ENCODE results near the gene IRF6. TPM values are rescaled to one million over a fixed set of nuclear protein-coding genes. Genes with fewer than 3 reads are reported as not detected.
"Not testable (repeated sequence)": the region's sequence is repeated elsewhere in the genome, so short reads cannot be mapped to it uniquely, and the experiment has no call there.

Gene IRF6
- total RNA-seq, 4 donors from 2014 or later = 0.46 to 1.2 (median 0.75) TPM

DNA sequence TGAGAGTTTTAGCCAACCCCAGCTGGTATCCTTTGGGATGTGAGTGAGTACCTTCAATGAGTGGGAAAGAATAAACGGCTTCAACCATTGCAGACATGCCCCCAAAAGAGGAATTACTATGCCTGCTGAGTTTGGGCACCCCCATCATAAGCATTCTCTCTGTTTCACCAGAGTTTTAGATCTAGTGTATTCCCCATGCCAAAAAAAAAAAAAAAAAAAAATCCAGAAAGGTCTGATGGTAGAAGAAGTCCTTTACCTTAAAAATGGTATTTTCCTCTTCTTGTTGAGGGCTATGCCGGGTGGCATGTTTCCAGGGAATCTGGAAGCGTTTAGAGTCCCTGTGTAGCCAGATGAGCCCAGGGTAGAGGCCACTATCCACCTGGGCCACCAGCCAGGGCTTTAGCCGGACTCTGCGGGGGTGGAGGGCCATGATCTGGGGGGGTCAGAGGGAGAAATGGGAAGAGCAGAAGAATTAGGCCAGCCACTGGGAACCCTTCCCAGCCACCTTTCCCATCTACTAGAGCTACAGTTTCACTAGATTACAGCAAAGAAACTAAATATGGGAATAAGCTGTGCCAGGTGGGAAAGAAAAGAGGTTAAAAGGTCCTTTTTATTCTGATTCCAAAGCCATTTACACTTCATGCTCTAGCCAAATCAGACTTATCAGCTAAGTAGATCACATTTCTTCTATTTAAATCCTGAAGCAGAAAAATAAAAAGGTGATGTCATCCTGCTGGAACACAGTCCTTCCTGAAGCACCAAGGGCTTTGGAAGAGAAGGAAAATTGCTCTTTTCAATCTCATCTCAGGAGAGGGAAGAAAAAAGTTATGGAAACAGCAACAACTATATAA lies 4.7 kb downstream of the IRF6 start:
- WGBS = 47% methylated on average over 5 of the region's 5 CpGs
- Histone ChIP-seq H3K27ac (replicated peaks in 1 of 4) (peak overlapping the region in 1 of 4 donors; percentile 14), H3K27me3 (peaks cover 0 to 9% (median 0%) of the 10 kb centered on the region in 4 donors), H3K4me3 (no peak overlapping the region), H3K9me3 (no peaks in the 10 kb centered on the region), H3K36me3 (no peaks in the 10 kb centered on the region), H3K4me1 (peaks cover 5 to 19% (median 14%) of the 10 kb centered on the region in 4 donors)
- TF ChIP-seq POLR2A (IDR thresholded peaks at IDR 0.05; ENCODE audit: low read depth) (no peak), EP300 (IDR thresholded peaks at IDR 0.05) (no peak), POLR2AphosphoS5 (IDR thresholded peaks at IDR 0.05) (no peak)
- TF ChIP-seq, protein P1, sequence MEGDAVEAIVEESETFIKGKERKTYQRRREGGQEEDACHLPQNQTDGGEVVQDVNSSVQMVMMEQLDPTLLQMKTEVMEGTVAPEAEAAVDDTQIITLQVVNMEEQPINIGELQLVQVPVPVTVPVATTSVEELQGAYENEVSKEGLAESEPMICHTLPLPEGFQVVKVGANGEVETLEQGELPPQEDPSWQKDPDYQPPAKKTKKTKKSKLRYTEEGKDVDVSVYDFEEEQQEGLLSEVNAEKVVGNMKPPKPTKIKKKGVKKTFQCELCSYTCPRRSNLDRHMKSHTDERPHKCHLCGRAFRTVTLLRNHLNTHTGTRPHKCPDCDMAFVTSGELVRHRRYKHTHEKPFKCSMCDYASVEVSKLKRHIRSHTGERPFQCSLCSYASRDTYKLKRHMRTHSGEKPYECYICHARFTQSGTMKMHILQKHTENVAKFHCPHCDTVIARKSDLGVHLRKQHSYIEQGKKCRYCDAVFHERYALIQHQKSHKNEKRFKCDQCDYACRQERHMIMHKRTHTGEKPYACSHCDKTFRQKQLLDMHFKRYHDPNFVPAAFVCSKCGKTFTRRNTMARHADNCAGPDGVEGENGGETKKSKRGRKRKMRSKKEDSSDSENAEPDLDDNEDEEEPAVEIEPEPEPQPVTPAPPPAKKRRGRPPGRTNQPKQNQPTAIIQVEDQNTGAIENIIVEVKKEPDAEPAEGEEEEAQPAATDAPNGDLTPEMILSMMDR (IDR thresholded peaks at IDR 0.05) = no peak
- DNase-seq (ENCODE audit: extremely low spot score) = no peak
- intact Hi-C loops (cut with DNase I) = no loop called here

- no peak overlapping the region for H3K4me3 ChIP-seq
- H3K4me1 ChIP-seq = peaks cover 0 to 11% (median 6%) of the 10 kb centered on the region in 4 donors
- no peak for TF ChIP-seq EP300 (IDR thresholded peaks at IDR 0.05)
- no peak for DNase-seq (ENCODE audit: extremely low spot score)
- no peak overlapping the region for H3K27ac ChIP-seq (replicated peaks in 1 of 4)
- WGBS = 75% methylated on average over 9 of the region's 9 CpGs
- no peaks in the 10 kb centered on the region for H3K9me3 ChIP-seq
- intact Hi-C loops (cut with DNase I) = no loop called here
- peaks cover 0 to 23% (median 0%) of the 10 kb centered on the region in 4 donors for H3K36me3 ChIP-seq
- no peaks in the 10 kb centered on the region for H3K27me3 ChIP-seq
Measured at GRCh38 chr1:209797978-209798639, 7.8 kb downstream of the IRF6 start.

DNA sequence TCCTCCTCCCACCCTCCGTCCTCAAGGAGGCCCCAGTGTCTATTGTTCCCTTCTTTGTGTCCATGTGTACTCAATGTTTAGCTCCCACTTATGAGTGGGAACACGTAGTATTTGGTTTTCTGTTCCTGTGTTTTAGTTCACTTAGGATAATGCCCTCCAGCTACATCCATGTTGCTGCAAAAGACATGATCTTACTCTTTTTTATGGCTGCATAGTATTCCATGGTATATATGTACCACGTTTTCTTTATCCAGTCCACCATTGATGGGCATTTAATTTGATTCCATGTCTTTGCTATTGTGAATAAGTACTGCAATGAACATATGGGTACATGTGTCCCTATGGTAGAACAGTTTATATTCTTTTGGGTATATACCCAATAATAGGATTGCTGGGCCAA lies 12.2 kb downstream of the IRF6 start:
- WGBS = 89% methylated on average over 3 of the region's 3 CpGs
- H3K27me3 ChIP-seq; H3K4me1 ChIP-seq; intact Hi-C loops (cut with DNase I); H3K9me3 ChIP-seq; H3K4me3 ChIP-seq; DNase-seq (ENCODE audit: extremely low spot score); H3K27ac ChIP-seq (replicated peaks in 1 of 4): not testable (repeated sequence)
- H3K36me3 ChIP-seq = peaks cover 0 to 52% (median 0%) of the 10 kb centered on the region in 4 donors

DNA sequence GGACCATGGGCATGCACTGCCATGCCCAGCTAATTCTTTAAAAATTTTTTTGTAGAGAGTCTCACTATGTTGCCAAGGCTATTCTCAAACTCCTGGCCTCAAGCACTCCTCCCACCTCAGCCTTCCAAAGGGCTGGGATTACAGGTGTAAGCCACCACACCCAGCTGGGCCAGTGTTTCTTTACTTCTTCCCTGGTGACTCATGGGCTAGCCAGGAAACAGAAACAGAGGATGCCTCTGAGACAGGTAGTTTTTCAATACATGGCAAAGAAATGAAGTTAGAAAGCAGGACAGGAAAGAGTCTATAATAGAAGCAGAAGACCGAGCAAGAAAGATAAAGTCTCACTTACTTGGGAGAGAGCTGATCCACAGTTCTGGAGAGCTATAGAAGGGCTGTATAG lies 14.0 kb downstream of the IRF6 start:
- H3K27me3 ChIP-seq = no peaks in the 10 kb centered on the region
- H3K4me3 ChIP-seq = no peak overlapping the region
- peaks cover 0 to 56% (median 0%) of the 10 kb centered on the region in 4 donors for H3K36me3 ChIP-seq
- peaks cover 16 to 18% (median 17%) of the 10 kb centered on the region in 4 donors for H3K4me1 ChIP-seq
- intact Hi-C loops (cut with DNase I) = no loop called here
- TF ChIP-seq POLR2AphosphoS5 (IDR thresholded peaks at IDR 0.05) (no peak), POLR2A (IDR thresholded peaks at IDR 0.05; ENCODE audit: low read depth) (no peak), EP300 (IDR thresholded peaks at IDR 0.05) (no peak)
- TF ChIP-seq, protein P1 (IDR thresholded peaks at IDR 0.05) = no peak
- WGBS = 59% methylated on average over 1 of the region's 1 CpG
- no peak for DNase-seq (ENCODE audit: extremely low spot score)
- no peak overlapping the region for H3K27ac ChIP-seq (replicated peaks in 1 of 4)
- no peaks in the 10 kb centered on the region for H3K9me3 ChIP-seq

GRCh38 chr1:209790286-209791193 lies 15.4 kb downstream of the IRF6 start:
- Histone ChIP-seq H3K27ac (replicated peaks in 1 of 4) (no peak overlapping the region), H3K9me3 (no peaks in the 10 kb centered on the region), H3K4me1 (peaks cover 18 to 26% (median 20%) of the 10 kb centered on the region in 4 donors), H3K4me3 (no peak overlapping the region), H3K27me3 (no peaks in the 10 kb centered on the region), H3K36me3 (peaks cover 0 to 56% (median 0%) of the 10 kb centered on the region in 4 donors)
- no peak for TF ChIP-seq EP300 (IDR thresholded peaks at IDR 0.05)
- no peak for DNase-seq (ENCODE audit: extremely low spot score)
- 83% methylated on average over 8 of the region's 10 CpGs for whole genome bisulfite sequencing
- intact Hi-C loops (cut with DNase I) = no loop called here
